GM19438 (cell line): ENCODE measurements around the gene ADNP2.

Experiments
- ATAC-seq: cut with Tn5 transposase; IDR thresholded peaks from one replicate; pipeline ENCODE4 v1.9.1; 2021; ENCODE audit warnings: low read depth; ENCODE audit not compliant: unreplicated experiment

ADNP2 gene

DNA sequence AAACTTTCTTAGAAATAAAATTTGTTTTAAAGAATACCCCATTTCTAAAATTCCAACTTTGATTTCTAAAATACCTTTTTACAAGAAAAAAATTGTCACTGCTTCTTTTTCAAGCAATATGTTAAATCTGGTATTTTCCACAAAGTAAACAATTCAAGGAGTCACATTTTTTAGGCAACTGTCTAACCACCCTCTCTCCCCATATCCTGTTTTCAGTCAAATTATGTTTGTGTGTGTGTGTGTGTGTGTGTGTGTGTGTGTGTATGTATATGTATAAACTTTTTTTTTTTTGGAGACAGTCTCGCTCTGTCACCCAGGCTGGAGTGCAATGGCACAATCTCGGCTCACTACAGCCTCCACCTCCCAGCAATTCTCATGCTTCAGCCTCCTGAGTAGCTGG lies 59.3 kb downstream of the ADNP2 start:
- ATAC-seq: no peak

DNA sequence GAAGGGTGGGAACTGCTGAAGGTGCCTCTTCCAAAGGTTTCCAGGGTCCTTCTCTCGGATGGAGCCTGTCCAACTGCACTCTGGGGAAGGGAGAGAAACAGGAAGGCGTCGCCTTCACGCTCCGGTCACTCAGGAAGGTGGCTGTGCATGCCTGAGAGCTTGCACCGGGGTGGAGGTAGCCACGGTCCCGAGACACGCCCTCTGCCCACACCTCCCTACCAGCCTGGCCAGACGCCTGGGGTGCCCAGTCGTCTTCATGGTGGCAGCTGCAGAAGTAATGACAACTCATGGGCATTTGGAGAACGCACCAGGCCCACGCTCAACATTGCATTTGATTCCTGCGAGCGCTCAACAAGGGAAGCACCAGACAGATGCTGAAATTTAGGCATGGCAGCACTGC lies 59.9 kb downstream of the ADNP2 start:
- no peak for ATAC-seq

DNA sequence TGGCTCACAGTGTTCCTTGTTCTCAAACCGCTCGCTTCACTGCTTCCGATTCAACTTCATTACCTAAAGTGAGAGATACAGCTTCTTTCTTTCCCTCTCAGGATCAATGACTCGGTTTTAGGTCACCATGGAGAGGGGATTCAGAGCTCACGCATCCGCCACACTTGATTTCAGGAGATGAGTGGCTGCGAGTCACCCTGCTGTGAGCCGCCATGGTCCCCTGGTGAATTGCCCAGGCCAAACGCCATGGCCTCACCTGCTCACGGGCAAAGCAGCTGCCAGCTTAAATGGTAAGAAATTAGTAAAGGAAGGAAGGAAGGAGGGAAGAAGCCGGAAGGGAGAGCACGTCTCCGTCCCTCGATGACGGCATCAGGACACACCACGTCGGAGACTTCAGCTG lies 60.5 kb downstream of the ADNP2 start:
- no peak for ATAC-seq

DNA sequence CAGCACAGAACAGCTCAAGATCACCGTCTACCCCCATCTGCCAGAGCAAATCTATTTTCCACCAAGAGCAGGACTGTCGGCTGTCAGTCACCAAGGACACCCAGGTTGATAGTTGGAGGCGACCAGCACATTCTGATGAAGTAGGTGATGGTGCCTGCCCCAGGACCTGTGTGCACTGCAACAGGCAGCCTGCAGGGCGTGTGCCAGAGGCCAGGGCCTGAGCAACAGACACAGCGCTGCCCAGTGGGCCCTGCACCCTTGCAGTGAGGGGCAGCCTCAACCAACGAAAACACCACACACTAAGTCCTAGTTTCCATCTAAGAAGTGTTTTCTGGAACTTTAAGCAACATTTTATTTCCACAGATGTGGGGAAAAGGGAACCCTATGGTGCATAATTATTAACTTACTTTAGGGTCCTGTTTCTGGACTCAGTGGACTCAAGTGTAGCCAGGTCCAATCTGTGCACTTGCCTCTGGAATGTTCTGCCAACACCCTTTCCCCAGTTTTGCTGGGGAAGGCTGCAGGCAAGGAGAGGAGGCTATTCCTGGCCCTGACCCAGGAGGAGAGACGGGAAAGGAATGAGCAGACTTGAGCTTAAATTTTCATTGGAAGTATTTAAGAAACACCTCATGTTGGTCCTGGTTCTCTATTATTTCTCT lies 61.5 kb downstream of the ADNP2 start:
- no peak for ATAC-seq

DNA sequence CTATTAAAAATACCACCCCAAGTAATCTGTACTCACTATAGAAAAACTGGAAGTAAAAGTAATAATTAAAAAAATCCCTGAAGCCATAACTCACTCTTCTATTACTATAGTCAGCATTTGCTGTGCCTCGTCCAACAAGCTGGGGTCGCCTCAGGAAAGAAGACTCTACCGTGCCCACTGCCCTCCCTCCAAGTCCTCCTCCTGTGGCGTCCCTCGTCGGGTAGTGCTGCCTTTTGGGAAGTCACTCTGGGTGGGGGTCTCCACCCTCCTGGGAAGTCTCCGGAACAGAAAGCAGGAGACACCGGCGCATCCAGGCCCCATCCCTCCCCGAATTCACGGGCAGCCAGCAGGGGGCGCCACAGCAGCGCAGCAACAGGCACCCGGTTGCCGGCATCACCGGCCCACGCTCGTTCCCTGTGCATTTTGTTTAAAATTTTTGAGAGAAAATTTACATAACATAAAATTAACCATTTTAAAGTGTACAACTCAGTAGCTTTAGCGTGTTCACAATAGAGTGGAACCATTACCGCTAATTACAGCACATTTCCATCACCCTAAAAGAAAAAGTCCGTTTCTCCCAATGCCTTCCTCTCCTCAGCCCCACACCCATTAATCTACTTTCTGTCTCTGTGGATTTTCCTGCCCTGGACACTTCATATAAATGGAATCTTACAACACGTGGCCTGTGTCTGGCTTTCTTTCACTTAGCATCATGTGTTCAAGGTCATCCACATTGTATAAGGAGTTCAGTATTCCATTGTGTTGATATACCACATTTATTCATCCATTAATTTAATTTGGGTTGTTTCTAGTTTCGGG lies 62.2 kb downstream of the ADNP2 start:
- no peak for ATAC-seq

DNA sequence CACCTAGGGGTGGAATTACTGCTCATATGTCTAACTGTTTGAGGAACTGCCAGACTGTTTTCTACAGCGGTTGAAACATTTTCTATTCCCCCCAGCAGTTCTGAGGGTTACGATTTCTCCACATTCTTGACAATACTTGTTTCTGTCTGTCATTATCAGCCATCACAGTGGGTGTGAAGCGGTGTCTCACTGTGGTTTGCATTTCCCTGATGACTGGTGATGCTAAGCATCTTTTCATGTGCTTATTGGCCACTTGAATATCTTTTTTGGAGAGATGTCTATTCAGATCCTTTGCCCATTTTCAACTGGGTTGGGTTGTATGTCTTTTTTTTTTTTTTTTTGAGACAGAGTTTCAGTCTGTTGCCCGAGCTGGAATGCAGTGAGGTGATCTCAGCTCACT lies 63.0 kb downstream of the ADNP2 start:
- ATAC-seq: no peak

DNA sequence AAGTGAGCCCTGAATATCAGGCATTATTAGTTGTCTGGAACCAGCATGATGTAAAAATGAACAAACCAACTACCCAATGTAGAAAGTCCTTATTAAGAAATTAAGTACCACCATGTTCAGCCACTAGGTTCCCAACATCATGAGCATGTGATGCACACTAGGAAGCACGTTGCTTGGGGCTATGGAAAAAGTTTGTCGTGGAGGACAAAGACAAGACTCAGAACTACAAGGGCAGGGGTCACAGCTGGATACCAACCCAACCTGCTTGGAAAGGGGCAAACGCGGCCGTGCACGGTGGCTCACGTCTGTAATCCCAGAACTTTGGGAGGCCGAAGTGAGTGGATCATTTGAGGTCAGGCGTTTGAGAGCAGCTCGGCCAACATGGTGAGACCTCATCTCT lies 64.0 kb downstream of the ADNP2 start:
- ATAC-seq: no peak

DNA sequence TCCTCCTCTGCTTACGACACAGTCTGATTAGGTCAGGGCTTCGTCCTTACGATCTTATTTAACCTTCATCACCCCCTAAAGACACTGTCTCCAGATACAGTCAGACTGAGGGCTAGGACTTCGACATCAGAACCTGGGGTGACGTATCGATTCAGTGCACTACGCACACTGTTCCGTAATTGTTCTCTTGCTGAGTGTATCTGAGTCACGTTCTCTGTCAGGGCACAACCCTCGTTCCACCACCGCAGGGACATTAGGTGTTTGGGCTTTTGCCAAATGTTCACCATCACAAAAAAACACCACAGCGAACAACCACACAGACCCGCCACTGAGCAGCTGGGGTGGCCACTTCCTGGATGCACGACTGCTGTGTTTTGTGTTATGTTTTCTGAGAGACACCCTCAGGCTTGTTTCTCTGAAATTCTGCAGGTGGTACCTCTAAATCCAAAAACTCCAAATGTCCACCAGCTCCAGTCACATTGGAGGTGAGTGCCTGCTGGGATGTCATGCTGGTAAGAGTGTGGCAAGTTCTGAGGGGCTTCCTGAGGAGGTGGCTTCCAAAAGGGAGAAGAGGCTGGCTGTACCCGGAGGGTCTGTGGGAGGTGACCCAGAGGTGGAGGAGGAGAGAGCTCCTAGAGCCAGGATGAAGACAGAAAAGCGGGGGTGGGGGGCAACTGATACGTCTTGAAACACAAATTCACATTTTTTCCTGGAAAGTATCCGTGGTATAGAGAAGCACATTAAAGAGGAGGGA lies 66.6 kb downstream of the ADNP2 start:
- no peak for ATAC-seq

DNA sequence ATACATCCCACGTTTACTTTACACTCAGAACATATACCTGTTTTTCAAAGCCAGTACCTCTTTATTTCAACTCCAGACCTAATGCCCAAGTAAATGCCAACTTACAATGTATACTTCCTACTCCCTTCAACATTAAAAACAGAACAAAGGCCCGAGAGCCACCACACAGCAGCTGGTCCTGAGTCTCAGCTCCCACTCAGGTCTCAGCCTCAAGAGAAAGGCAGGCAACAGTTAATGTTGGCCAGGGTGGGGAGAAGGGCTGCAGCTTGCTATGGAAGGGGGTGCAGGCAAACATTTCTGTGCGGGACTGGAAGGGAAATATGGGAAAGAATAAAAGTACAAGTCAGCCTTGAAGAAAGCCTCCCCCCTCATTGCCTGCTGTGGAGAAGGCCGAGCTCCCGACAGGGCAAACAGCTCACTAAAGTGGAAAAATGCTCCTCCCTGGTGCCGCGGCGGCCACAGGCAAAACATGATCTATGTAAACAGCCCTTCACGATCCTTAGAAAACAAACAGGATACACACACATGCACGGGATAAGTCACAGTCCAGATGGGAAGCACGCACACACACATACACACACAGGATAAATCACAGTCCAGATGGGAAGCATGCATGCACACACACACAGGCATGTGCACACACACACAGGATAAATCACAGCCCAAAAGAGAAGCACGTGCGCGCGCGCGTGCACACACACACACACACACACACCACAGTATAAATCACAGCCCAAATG lies 67.4 kb downstream of the ADNP2 start:
- ATAC-seq: no peak

DNA sequence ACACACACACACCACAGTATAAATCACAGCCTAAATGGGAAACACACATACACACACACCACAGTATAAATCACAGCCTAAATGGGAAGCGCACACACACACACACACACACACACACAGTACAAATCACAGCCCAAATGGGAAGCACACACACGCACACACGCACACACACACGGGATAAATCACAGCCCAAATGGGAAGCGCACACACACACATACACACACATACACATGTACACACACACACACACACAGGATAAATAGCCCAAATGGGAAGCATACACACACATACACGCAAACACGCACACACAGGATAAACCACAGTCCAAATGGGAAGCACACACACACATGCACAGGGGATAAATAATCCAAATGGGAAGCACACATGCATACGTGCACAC lies 68.1 kb downstream of the ADNP2 start:
- ATAC-seq: no peak

DNA sequence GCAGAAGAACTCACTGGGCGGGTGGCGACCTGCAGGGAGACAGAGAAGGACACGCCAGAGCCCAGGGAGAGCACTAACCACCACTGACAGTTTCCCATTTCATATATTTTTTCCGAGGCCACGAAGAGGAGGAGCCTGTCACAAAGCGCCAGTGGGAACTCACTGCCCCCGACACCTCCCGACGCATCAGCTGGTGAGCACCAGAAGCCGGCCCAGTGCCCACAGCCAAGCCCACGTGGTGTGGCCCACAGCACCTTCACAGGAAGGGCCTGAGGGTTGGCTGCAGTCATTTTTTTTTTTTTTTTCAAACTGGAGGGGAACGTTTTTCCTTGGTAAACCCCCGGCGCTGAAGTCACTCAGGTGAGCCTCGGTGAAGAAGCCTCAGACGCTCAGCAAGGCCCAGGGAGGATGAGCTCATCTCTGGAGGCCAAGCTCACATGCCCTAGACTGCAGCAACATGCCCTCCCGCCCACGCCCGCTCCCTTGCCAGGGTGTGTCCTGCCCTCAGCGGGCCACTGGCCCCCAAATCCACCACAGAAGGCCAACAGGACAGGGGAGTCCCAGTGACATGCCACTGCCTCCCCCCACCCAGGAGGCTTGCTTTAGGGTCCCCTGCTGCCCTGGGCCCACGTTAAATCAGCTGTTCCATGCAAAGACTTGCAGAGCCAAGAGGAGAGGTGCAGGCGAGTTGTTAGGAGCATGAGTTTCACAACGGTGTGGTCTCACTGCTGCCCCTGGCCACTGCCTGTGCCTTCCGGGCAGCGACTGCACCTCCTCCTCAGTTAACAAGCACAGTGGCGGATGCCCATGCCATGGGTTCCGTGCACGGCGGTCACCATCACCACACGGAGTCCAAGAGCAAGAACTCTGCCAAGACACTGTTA lies 70.1 kb downstream of the ADNP2 start:
- no peak for ATAC-seq

DNA sequence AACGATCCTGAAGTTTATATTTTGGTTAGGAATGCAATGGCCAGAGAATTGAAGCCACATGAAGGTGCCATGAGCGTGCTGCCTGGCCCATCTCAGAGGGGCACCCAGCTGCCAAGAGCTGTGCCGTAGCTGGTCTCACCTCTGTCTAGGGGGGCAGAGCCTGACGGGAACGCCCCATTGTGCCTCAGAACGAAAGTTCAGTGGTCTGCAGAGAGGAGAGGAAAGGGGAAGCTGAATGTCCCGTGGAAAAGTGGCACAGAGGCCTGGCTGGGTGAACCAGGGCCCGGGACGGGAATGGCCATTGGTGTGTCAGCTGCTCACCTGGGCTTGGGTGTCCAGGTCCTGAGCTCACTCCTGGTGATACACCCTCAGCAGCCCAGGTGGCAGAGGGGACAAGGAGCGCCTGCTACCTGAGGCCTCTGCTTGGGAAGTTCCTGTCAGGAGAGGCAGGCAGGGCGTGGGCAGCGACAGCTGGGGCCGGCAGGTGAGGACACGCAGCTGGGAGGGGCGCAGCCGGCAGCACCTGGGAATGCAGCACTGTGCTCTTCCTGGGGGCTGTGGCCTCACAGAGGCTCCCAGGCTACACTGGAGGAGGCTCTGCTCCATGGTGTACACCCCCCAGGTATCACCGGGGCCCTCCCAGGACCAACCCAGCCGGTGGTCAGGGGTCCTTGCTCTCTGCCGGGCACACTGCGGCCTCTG lies 70.9 kb downstream of the ADNP2 start:
- ATAC-seq: no peak

DNA sequence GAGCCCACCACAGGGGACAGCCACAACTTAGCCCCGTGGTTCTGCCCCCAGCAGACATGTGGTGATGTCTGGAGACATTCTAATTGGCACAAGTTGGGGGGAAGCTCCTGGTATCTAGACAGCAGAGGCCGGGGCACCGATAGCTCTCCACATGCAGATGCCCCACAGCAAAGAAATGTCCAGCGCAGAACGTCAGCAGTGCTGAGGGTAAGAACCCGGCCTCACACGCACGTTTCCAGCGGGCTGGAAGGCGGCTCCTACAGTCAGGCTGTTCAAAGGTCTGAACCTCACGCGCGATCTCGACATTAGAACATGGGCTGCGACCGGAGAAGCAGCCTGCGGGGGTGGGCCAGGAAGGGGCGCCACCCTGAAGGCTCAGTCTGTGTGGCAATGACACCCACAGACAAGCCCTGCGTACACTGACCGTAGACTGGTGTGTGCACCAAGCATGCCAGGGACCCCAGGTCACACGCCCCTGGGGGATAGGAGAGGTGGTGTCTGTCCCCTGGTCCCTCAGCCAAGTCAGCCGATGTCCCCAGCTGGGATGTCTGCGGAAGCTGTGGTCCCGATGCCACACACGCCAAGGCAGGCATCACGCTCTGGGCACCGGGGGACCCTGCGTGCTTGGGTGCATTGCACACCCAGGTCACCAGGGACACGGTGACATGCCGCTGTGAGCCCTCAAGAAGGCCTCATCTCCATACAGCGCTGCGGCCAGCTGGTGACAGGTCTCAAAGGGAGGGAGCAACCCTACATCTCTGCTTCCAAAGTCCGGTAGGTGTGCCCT lies 71.9 kb downstream of the ADNP2 start:
- no peak for ATAC-seq

DNA sequence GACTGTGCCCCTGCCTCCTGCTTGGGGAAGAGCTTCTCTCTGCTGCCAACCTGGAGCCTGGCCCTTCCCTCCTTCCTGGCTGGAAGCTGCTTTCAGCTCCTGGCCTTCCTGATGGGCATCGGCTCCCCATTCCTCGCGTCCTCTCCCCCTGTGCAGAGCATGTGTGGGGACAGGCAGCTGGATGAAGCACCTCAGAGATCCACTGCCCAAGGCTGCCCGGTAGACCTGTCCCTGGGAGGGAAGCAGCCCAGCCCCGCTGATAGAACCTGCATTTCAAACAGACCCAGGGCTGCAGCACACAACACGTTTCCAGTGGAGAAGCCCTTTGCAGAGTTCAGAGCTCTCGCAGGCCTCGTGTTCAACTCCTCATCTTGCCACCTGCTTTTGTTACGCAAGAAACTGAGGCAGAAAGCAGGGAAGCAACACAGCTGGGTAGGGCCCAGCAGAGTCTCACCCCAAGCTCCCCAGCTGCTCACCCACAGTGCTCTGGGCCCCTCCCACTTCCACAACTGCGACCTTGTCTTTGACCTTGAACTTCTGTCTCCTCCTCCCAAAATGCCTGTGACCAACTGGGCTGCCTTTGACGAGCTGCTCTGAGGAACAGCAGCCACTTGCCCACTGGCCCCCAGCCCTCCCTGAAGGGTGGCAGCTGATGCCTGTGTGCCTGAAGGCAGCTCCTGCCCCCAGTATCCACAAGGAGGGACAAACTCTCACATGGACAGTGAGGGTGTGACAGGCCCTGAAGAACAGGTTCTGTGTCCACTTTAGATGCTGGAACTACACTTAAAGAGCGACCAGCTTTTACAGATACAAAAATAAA lies 72.8 kb downstream of the ADNP2 start:
- no peak for ATAC-seq

DNA sequence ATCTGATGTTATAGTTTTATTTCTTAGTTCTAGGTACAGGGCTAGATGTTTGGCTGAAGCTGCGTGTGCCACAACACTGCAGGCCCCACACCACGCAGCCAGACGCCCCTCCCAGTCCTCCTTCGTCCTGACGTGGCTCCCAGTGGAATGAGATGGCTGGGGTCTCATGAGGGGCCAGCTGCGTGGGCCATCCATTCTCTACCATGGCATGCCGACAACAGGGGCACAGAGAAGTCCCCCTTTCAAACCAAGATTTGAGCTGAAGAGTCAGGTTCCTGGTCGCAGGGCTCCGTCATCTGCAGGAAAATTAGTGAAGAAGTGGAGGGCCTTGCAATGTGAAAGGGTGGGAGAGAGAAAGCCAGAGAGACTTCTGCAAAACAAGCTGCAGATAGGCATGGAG lies 73.8 kb downstream of the ADNP2 start:
- no peak for ATAC-seq

DNA sequence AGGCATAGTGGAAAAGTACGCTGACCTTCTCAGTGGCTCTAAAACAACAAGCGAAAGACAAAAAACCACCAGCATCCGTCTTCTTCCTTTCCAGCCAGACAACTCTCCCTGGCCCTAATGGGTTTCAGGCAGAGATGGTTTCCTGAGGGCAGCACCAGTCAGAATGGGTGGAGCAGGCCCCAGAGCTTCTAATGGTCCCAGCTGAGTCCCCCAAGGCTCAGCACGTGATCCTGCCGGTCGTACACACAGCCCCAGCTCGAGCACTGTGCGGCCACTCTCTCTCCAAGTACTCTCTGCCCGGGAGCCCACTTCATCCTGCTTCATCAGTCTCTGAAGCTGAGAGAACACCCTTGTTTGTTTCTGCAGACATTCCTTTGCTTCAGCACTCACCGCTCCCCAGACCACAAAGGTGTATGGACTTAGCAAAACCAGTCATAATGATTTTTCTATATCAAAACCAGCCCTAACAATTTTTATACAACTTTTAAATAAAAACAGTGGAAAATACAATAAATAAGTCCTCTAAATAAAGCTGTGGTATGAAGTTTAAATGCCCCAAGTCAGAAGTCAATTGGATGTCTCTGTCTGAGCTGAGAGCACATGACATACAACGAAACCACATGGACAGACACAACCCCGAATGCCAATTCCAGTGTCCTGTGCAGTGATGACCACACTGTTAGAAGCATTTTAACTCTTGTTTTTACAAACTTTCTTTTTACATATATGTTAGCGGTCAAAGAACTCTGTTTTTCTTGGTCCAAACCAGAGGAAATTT lies 74.4 kb downstream of the ADNP2 start:
- ATAC-seq: no peak

DNA sequence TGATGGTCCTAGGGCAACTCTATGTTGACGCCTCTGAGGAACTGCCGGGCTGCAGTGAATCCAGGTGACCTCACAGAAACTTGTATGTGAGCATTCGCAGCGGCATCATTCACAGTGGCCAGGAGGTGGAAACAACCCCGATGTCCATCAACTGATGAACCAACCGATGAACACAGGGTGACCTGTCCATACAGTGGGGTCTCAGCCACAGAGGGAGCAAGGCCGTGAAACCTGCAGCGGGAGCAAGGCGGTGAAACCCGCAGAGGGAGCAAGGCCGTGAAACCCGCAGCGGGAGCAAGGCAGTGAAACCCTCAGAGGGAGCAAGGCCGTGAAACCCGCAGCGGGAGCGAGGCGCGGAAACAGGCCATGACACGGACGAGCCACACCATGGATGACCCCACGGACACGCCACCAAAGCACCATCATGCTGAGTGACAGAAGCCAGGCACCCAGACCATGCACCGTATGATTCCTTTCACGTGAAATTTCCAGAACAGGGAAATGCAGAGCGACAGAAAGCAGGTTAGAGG lies 75.2 kb downstream of the ADNP2 start:
- no peak for ATAC-seq
